ENCODE data around the gene PIM3.

DNA sequence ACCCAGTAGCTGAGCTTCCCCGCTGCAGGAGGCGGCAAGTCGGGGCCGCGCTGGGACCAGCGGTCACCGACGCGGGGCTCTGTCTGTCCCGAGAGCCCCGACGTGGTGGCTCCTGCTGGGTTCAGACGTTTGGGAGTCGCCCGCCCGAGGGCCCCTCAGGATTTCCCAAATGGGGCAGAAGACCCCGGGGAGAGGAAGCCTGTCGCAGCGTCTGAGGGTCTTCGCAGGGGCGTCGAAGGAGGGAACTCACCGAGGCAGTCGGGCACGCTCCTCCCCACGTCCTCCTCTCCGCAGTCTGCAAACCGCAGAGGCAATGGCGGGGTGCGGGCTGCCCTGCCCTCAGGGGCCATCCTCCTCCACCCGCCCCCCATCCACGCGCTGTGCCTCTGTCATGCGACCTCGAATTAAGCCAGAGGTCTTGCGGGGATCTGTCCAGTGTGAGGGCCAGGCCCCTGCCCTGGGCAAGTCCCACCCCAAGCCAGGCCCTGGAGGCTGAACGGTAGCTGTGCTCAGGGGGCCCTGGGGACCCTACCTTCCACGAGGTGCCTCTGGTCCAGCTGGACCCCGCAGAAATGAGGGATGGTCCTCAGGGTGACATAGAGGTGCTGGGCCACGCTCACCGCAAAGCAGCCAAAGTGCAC, 39.5 kb downstream of the PIM3 start:
- TF ChIP-seq, protein P1, sequence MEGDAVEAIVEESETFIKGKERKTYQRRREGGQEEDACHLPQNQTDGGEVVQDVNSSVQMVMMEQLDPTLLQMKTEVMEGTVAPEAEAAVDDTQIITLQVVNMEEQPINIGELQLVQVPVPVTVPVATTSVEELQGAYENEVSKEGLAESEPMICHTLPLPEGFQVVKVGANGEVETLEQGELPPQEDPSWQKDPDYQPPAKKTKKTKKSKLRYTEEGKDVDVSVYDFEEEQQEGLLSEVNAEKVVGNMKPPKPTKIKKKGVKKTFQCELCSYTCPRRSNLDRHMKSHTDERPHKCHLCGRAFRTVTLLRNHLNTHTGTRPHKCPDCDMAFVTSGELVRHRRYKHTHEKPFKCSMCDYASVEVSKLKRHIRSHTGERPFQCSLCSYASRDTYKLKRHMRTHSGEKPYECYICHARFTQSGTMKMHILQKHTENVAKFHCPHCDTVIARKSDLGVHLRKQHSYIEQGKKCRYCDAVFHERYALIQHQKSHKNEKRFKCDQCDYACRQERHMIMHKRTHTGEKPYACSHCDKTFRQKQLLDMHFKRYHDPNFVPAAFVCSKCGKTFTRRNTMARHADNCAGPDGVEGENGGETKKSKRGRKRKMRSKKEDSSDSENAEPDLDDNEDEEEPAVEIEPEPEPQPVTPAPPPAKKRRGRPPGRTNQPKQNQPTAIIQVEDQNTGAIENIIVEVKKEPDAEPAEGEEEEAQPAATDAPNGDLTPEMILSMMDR (IDR thresholded peaks at IDR 0.05), result no peak
- no peak for TF ChIP-seq POLR2A (IDR thresholded peaks at IDR 0.05)
- TF ChIP-seq EP300 (IDR thresholded peaks at IDR 0.05), result no peak
